GM19455 (cell line): ENCODE measurements around the gene MCTS1.
"Not testable (repeated sequence)": the region's sequence is repeated elsewhere in the genome, so short reads cannot be mapped to it uniquely, and the experiment has no call there.

Experiments used
- ATAC-seq: cut with Tn5 transposase; IDR thresholded peaks from one replicate; pipeline ENCODE4 v1.9.1; 2021; ENCODE audit not compliant: unreplicated experiment

Gene MCTS1

GRCh38 chrX:120629667-120630537, 26.0 kb downstream of the MCTS1 start, which contains the start of gene C1GALT1C1:
C1GALT1C1 (minus strand) TSS chrX:120630054; CDS start chrX:120627166, 2,888 bp downstream.
- peak; percentile 96 for ATAC-seq

GRCh38 chrX:120638619-120639018, 34.7 kb downstream of the MCTS1 start:
- no peak for ATAC-seq

- no peak for ATAC-seq
Measured at GRCh38 chrX:120642871-120643270, 39.0 kb downstream of the MCTS1 start.

- no peak for ATAC-seq
Measured at GRCh38 chrX:120647127-120647526, 43.2 kb downstream of the MCTS1 start.

- not testable (repeated sequence) for ATAC-seq
Measured at GRCh38 chrX:120652256-120652655, 48.4 kb downstream of the MCTS1 start.

GRCh38 chrX:120653000-120653399, 49.1 kb downstream of the MCTS1 start:
- ATAC-seq: no peak

- no peak for ATAC-seq
Measured at GRCh38 chrX:120660637-120661036, 56.7 kb downstream of the MCTS1 start.
